HG02840 (cell line): ENCODE results near the gene MYOF.
A peak's percentile ranks its signal among the peaks of the same experiment; 100 is the strongest.

Source experiments
- ATAC-seq: cut with Tn5 transposase; IDR thresholded peaks from one replicate; pipeline ENCODE4 v1.9.1; 2021; ENCODE audit warnings: mild to moderate bottlenecking, moderate library complexity, moderate number of reproducible peaks; ENCODE audit not compliant: unreplicated experiment, low FRiP score

The MYOF gene

GRCh38 chr10:93482145-93482834, at the start of gene MYOF:
TSS of gene MYOF (minus strand) at chr10:93482334. CDS start at chr10:93482194, 140 bp downstream.
- ATAC-seq, result no peak

GRCh38 chr10:93518531-93518930, 36.4 kb upstream of the MYOF start:
- no peak for ATAC-seq

- no peak for ATAC-seq
Observed at GRCh38 chr10:93516006-93516380, 33.9 kb upstream of the MYOF start.

- no peak for ATAC-seq
Observed at GRCh38 chr10:93515071-93516005, 33.2 kb upstream of the MYOF start.

GRCh38 chr10:93514521-93514920, 32.4 kb upstream of the MYOF start:
- no peak for ATAC-seq

GRCh38 chr10:93513091-93513490, 31.0 kb upstream of the MYOF start:
- no peak for ATAC-seq

GRCh38 chr10:93512565-93512964, 30.4 kb upstream of the MYOF start:
- ATAC-seq, result no peak

- no peak for ATAC-seq
Observed at GRCh38 chr10:93509816-93510215, 27.7 kb upstream of the MYOF start.

GRCh38 chr10:93505075-93505474, 22.9 kb upstream of the MYOF start:
- ATAC-seq, result no peak

GRCh38 chr10:93503075-93503474, 20.9 kb upstream of the MYOF start:
- ATAC-seq, result peak; percentile 78

GRCh38 chr10:93501650-93502049, 19.5 kb upstream of the MYOF start:
- no peak for ATAC-seq

- no peak for ATAC-seq
Observed at GRCh38 chr10:93498166-93498565, 16.0 kb upstream of the MYOF start.

GRCh38 chr10:93496322-93497041, 14.3 kb upstream of the MYOF start, which contains the start of gene CEP55:
TSS of gene CEP55 (plus strand) at chr10:93496612. CDS start at chr10:93500052, 3,440 bp downstream.
- peak; percentile 99 for ATAC-seq

- peak; percentile 26 for ATAC-seq
Observed at GRCh38 chr10:93495654-93496321, 13.7 kb upstream of the MYOF start.

- no peak for ATAC-seq
Observed at GRCh38 chr10:93494494-93494893, 12.4 kb upstream of the MYOF start.

GRCh38 chr10:93493162-93493561, 11.0 kb upstream of the MYOF start:
- no peak for ATAC-seq

- no peak for ATAC-seq
Observed at GRCh38 chr10:93491602-93492121, 9.5 kb upstream of the MYOF start.

GRCh38 chr10:93488956-93489528, 6.9 kb upstream of the MYOF start:
- no peak for ATAC-seq

GRCh38 chr10:93485690-93486089, 3.6 kb upstream of the MYOF start:
- ATAC-seq, result no peak

GRCh38 chr10:93481637-93482144, 443 bp downstream of the MYOF start:
- no peak for ATAC-seq
